GM21529 (cell line): ENCODE data around the gene GLT6D1.
"Not testable (repeated sequence)": the region's sequence is repeated elsewhere in the genome, so short reads cannot be mapped to it uniquely, and the experiment has no call there.

Experiments used
- ATAC-seq: cut with Tn5 transposase; IDR thresholded peaks from one replicate; pipeline ENCODE4 v1.9.1; 2021; ENCODE audit not compliant: unreplicated experiment

GLT6D1 gene, protein sequence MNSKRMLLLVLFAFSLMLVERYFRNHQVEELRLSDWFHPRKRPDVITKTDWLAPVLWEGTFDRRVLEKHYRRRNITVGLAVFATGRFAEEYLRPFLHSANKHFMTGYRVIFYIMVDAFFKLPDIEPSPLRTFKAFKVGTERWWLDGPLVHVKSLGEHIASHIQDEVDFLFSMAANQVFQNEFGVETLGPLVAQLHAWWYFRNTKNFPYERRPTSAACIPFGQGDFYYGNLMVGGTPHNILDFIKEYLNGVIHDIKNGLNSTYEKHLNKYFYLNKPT

DNA sequence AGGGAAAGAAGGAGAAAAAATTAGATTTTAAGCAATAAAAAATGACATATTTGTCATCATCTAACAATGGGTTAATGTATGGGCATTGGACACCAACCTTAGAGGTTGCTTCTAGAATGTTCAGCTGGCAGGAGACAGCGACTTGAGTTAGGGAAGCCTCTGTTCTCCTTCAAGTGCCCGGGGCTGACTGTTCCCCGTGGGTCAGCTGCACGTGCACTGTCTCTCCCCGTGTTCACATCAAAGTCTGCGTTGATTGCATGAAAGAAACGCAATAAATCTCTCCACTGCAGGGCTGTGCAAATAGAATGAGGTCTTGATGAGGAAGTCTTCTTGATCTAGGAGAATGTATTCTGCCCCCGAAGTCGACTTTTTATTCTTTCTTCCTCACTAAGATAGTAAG lies at the start of gene GLT6D1:
Gene GLT6D1 (minus strand): TSS at position 345 of the 400 bp plus-strand sequence. CDS start 353 bp downstream, outside the sequence.
- ATAC-seq, result no peak

DNA sequence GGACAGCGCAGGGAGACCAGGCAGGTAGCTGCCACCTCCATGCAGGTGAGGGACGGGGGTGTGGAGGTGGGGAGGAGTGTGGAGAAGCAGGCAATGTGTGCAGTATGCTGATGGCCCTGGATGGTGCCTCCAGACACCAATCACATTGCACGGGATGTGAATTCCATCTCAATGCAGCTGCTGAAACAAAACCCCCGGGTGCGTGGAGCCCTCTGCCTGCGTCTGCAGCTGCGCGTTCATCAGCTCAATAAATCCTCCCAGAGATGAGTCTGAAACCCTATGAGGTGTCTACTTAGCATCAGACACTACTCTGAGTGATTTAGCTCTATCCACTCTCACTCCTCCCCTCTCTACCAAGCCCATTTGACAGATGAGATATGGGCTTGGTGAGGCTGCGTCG lies 49.7 kb upstream of the GLT6D1 start:
- no peak for ATAC-seq

DNA sequence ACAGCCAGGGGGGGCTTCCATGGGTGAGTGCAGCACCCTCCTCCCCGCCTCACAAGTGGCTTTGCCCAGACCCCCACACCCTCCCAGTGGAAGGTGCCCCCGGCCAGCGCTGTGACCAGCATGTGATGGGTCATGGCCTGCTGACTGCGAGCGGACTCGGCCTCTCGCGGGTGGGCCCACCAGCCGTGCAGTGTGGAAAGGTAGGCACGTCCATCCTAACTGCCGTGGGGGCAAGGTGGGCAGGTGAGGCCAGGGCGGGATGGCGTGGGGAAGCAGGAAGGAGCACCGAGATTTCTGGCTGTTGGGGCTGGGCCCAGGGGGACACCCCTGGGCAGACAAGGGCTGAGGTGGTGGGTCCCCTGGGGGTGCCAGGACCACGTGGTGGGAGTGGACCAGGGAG lies 47.9 kb upstream of the GLT6D1 start:
- no peak for ATAC-seq

DNA sequence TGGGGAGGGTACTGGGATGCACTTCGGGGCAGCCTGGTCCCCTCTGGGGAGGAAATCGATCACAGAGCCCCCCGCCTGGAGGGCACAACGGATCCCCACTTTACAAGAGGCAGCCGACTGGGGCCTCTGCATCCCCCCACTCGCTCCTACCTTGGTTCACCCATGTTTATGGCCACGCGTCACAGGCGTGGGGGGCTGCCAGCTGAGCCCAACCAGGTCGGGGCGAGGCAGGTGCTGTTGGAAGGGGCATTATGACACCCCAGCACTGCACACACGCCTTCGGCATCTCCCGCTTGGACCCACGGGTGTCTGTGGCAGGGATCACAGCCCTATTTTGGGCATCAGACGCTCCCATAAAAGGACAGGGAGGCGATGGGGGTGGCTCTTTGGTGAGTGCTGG lies 45.4 kb upstream of the GLT6D1 start:
- ATAC-seq, result no peak

DNA sequence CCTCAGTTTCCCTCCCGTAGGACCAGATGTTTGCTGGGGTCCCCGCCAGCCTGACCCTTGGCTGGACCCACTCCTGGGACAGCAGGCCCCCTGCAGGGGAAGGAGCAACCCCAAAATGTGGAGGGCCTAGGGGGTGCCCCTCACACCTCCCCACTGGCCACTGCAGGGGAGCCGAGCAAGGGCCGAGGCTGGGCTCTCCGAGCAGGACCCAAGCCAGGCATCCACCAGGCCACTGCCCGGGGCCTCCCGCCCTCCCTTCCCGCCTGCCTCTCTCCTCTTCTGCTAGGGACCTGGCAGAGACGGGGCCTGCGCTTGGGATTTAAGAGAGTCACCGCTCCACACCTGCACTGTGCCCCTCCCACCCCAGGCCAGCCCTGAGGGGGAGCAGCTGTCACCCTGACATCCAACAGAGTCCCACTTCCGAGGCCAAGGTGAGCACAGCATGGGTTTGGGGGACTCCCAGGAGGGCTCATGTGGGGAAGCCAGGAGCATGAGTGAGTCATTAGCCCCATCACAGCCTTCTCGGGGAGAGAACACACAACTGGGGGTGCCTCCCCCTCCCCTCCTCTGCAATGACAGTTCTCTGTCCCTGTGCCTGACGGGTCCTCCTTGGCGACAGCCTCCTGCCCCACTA lies 44.2 kb upstream of the GLT6D1 start:
- ATAC-seq, result no peak

DNA sequence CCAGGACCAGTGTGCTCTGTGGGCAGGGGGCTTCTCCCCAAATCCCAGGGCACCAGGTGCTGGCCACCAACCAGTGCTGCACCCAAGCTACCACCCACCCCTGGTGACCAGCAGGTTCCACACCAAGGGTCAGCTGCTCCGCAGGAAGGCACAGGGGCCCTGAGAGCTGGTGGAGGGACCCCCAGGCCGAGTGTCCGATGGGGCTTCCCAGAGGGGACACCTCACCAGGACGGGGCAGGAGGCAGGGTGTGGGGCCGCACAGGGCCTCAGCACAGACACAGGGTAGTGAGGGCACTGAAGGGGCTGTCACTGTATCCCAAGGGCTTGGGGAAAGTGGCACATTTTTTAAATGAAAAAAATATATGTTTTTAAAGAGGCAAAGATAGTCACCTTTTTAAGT lies 41.8 kb upstream of the GLT6D1 start:
- no peak for ATAC-seq

DNA sequence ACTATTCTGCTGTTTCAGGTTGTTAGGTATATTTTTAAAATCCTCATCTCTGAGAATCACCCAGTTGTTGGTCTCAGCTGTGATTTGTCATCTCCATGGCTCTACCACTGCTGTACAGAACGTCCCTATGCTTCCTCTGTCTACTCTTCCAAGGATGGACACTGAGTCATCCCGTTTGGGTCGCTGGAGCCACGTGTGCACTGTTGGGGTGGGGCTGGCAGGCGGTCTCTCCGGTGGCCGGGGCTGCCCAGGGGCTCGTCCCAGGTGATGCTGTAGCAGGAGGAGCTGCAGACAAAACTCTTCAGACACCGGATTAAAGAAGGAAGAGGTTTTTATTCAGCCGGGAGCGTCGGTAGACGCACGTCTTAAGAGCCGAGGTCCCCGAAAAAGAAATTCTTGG lies 40.7 kb upstream of the GLT6D1 start:
- ATAC-seq, result no peak

DNA sequence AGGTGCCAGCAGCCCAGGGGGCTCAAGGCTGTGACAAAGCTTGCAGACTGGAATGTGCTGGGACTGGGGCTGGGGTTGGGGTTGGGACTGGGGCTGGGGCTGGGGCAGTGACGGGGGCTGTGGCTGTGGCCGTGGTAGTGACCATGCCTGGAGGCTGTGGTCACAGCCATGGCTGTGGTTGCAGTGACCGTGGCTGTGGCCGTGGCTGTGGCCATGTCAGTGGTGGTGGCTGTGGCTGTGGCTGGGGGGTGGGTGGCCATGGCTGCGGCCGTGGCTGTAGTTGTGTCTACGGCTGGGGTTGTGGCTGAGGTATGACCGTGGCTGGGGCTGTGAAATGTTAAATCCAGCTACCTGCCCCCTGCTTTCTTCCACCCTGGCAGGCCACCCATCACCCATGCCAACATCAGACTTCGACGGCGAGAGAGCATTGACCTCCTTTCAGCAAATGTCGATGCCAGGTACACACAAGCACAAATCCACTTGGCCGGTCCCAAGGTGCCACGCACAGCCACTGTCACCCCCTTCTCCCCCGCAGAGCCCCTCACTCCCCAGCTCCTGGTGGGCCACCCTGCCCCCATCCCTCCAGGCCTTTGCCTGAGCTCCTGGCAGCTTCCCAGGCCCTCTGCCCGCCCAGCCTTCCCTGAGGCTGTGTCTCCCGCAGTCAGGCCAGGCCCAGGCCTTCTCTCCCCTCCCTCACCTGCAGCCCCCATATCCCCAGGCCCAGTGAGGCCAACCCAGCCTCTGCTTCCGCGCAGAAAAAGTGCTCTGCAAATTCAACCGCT lies 39.1 kb upstream of the GLT6D1 start:
- ATAC-seq, result no peak

DNA sequence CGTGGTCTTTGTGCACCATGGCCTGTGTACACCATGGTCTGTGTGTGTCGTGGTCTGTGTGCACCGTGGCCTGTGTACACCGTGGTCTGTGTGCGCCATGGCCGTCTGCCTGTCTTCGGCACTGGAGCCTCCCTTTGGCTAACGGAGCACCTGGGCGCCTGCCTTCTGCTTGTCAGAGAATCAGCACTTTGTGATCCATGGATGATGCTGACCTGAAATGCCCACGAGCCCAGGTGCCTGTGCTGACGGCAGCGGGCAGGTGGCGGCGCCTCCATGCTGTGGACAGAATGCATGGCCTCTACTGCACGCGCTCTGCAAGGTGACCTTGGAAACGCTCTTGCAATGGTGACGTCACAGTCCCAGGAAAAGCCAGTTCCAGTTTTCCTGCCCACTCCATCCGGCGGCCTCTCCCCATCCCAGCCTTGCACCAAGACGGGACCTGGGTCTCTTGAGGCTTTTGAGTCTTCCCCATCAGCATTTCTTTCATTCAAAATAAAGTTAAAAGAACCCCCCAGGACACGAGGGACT lies 38.4 kb upstream of the GLT6D1 start:
- no peak for ATAC-seq

DNA sequence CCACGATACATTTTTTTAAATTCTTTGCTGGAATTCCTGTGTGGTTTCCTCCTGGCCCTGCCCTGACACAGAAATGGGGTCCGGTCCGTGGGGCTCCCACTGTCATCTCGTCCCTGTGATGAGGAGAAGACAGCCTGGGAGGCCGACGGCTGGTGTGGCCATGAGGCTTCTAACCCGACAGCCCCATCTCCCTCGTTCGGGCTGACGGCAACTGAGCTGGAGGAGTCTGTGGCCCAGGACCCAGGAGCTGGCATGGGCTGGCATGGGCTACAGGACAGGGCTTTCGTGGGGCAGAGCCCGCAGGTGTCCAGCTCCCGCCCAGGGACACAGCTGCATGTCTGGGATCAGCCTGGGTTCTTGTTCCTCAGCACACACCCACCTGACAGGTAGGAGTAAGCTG lies 37.6 kb upstream of the GLT6D1 start:
- no peak for ATAC-seq

DNA sequence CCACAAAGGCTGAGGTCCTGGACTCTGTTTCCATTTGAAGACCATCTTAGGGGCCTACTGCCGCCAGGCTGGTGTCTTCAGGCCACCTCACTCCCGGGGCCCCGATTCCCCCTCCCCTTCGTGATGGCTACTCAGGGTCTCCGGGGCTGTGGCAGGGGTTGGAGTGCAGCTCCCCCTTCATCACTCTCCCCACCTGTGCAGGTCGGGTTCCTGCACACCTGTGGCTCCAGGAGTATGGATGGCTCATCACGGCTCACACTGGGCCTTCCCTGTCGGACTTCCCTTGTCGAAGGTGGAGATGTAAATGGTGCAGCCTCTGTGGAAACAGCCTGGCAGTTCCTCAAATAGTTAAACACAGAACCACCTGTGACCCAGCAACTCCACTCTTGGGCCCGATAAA lies 35.6 kb upstream of the GLT6D1 start:
- ATAC-seq, result no peak

DNA sequence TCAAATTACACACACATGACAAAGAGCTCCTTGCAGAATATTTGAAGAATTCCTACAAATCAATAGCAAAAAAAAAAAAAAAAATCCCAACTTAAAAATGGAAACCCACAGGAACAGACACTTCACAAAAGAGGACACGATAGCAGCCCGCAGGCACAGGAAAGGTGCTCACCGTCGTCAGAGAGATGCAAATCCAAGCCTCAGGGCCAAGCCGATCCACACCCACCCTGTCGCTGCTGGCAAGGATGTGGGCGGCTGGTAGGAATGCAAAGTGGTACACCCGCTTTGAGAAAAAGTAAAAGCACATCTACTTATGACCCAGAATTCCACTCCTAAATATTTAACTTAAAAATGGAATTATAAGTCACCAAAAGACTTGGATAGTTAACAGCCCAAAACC lies 34.6 kb upstream of the GLT6D1 start:
- no peak for ATAC-seq

DNA sequence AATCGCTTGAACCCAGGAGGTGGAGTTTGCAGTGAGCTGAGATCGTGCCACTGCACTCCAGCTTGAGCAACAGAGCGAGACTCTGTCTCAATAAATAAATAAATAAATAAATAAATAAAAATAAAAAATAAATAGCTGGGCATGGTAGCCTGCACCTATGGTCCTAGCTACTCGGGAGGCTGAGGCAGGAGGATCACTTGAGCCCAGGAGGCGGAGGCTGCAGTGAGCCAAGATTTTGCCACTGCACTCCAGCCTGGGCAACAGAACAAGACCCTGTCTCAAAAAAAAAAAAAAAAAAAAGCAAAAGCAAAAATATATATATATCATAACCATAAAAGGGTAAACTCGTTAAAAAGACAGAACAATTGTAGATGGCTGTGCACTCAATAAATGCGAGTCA lies 33.4 kb upstream of the GLT6D1 start:
- ATAC-seq, result not testable (repeated sequence)

DNA sequence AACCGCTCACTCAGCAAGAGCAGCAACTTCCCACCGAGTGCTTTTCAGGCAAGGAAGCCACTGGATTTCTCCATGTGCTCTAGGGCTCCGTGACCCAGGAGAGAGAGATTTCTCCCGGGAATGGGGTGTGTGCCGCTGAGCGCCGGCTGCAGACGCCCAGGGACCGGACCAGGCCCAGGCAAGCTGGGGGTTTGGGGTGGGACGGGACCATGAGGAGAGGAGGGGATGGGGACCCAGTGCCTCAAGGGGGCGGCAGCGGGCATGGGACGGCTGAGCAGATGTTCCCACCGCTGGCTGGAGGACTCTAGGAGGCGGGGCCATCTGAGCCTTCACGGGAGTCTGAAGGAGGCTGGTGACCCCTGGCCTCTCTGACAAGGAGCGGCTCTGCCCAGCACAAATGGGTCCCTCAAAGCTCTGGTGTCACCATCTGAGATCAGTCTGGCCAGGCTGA lies 32.3 kb upstream of the GLT6D1 start:
- no peak for ATAC-seq

DNA sequence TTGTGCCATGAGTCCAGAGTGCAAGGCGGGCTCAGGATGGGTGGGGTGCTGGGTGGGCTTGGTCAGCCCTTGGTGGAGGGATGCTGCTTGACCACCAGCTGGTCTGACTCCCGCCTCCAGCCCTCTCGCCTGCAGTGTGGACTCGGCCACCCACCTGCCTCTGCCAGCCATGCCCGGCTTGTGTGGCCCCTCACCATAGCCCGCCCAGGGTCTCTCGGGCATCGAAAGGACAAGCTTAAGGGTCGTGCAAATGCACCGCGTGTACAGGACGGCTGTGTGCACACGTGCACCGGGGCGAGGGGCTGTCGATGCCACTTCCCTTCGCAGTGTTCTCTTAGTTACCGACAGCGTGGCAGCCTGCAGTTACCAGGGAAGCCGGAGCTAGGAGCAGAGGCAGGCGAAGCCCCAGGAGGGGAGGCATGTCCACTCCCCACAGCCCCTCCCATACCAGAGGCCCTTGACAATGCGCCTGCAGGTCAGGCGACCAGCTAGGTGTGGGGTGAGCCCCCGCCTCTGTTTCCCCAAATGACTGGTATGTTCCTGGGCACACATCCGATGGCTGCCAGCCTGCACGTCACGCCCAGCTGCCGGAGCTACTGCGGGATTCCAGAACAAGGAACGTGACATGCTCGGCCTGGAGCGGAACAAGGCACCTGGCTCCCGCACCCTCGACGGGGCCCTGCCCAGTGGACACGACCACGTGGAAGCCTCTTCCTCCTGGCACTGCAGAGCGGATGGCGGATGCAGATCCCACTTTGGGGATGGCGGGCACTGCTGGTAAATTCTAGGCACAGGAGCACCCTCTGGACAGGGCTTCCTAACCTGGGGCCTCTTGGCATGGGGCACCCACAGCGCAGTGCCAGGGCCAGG lies 31.6 kb upstream of the GLT6D1 start:
- ATAC-seq, result no peak

DNA sequence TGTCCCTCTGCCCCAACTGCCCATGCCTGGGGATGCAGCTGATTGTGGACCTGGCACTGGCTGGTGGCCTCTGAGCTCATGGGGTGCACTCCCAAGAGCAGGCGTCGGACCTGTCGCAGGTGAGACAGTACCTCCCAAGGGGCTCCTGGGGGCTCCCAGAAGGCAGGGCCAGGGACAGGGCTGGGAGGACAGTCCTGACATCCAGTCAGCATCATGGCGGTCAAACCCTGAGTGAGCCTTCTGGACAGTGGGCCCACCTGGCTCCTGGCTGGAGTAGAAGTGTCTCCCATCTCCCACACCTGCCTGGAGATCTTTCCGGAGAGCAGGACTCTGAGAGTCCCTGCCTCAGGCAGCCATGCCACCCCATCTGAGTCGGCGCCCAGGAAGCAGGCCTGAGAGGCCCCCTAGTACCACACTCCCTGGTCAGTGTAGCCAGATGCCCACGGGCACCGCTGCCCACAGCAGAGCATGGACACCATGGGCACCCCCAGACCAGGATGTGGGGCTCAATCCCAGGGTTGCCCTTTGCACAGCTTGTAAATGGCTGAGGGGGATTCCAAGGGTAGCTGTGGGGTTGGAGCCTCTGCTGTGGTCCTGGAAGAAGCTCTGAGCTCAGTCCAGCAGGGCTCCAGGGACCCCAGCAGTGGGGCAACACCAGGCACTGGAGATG lies 30.4 kb upstream of the GLT6D1 start:
- no peak for ATAC-seq

DNA sequence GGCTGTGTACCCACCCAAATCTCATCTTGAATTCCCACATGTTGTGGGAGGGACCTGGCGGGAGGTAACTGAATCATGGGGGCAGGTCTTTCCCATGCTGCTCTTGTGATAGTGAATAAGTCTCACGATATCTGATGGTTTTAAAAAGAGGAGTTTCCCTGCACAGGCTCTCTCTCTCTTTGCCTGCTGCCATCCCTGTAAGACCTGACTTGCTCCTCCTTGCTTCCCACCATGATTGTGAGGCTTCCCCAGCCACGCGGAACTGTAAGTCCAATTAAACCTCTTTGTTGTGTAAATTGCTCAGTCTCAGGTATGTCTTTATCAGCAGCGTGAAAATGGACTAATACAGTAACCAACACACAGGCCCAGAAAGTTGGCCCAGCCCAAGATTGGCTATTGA lies 29.7 kb upstream of the GLT6D1 start:
- ATAC-seq, result not testable (repeated sequence)

DNA sequence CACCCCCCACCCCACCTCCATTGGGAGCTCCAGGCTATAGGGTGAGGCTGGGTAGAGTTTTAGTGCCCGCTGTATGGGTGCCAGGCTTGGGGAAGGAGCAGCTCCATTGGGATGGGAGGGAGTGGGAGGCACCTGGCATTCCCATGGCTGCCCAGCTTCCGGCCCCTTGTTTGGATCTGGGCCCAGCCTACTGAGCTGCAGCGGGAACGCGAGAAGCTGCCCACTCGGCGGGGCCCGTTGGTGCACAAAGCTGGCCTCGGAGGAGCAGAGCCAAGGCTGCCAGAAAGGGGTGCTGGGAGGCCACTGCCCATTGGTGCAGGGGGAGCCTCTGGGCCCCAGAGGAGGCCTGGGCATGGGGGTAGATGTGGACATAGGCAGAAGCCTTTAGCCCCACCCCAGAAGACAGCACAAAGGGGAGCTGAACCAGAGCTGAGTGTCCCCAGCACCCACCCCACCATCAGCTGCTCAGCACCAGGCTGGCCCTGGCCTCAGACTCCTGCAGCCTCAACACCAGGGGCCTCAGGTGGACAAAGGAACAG lies 28.2 kb upstream of the GLT6D1 start:
- no peak for ATAC-seq

DNA sequence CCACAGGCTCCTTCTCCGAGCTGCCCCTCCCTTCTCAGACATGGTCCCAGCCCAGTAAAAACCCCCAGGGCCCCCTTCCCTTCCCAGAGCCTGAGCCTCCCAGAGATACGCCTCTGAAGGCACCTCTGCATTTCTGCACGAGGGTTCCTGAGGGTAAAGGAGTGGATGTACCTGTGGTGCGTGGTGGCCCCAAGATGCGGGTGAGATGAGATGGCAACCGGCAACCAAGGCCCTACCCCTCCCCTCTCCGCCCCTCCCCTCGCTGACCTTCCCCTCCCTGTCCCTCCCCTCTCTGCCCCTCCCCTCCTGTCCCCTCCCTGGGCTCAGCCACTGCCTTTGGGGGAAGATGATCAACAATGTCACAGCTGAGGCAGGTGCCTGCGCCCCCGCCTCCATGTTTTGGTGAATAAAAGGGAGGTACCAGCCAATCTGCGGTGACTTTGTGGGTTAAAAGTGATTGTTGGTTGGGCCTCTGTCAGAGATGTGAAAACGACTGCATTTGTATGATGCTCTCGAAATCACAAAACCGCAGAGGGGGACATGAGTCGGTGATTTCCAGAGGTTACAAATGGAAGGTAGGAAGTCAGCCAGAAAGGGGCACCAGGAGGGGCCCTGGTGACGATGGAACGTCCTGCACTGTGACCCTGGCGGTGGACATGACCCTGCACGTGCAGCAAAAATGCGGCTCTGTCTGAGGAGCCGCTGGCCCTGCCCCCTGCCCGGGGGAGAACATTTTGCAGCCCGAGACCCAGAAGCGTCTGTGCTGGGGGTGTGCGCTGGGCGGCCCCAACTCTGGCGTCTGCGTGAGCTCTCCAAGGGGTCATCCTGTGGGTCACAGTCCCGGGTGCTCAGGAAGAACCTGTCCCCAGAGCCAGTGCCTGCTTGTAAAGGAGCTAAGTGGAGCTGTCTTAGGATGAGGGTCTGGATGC lies 27.5 kb upstream of the GLT6D1 start:
- ATAC-seq, result no peak
